HG03045 (cell line): ENCODE results near the gene BBX.
"Not testable (repeated sequence)": the region's sequence is repeated elsewhere in the genome, so short reads cannot be mapped to it uniquely, and the experiment has no call there.

ENCODE experiments used
- ATAC-seq: cut with Tn5 transposase; IDR thresholded peaks from one replicate; pipeline ENCODE4 v1.9.1; 2021; ENCODE audit warnings: mild to moderate bottlenecking, moderate library complexity; ENCODE audit not compliant: unreplicated experiment

BBX gene

DNA sequence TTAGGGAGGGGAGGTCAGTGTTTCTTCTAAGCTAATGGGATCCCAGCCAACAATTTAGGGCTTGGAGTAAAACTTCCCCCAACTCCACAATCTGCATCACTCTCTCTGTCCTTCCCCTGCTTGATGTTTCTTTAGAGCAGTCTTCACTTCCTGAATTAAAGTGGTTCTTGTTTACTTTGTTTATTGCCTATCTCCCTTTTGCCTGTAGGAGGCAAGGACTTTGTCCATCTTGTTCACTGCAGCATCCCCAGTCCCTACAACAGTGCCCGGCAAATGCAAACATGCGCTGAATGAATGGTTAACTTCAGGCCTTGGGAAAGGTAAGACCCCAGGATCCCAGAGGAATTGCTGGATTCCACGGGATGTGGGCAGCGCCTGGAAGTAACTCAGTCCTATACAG, 312.2 kb downstream of the BBX start:
- not testable (repeated sequence) for ATAC-seq

DNA sequence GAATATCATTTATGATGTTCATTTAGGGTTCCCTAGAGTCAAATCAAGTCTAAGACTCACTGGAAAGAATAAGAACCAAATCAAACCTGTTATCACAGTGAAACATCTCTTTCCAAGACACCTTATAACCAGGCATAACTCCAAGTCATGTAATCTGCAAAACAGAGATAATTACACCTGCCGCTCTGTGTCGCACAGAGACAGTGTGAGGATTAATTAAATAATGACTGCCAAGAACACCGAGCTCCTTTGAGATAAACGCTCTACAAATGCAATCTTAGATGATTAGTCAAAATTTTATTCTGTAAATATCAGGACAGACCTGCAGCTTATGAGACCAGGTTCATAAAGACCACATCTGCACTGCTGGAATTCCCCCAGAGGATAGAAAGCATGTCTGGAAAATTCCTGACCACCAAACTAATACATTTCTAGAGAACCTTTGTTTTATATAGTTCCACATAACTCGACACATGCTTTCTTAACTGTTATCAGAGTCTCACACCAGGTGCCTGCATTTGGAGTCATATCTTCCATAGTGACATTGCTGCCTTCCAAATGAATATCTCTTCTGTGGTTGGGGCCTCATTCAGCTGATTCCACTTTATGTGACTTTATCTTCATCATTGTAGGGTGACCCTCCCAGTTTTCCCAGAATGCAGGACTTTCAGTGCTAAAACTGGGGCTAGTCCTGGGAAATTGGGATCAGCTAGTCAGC, 315.3 kb downstream of the BBX start:
- ATAC-seq = no peak

DNA sequence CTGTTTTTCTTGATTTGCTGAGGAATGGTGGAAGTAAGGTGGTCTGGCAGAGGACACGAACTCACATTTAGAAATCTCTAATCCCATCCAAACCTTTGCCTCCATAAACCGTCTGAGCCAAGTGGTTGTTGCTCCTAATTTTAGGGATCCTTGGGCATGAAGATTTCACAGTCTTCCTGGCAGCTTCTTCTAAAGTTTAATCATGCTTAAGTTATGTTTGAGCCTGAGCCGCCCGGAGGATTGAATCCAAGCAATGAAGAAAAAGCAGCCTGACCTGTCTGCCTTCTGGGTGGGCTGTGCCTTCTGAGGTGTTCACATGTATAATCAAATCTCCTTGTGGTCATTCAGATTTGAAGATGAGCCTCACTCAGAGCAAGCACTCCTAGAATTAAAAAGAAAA, 319.1 kb downstream of the BBX start:
- ATAC-seq = no peak

DNA sequence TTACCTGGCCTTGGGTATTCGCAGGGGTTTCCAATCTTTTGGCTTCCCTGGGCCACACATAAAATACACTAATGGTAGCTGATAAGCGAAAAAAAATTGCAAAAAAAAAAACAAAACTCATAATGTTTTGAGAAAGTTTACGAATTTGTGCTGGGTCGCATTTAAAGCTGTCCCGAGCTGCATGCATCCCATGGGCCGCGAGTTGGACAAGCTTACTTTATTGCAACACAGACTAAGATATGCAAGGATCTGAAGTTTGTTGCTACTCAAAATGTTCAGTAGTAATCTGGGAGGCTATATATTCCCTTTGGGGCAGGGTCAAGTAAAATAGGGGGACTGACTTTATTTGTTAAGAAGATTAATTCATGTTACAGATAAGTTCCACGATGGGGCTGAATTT, 320.2 kb downstream of the BBX start:
- no peak for ATAC-seq

DNA sequence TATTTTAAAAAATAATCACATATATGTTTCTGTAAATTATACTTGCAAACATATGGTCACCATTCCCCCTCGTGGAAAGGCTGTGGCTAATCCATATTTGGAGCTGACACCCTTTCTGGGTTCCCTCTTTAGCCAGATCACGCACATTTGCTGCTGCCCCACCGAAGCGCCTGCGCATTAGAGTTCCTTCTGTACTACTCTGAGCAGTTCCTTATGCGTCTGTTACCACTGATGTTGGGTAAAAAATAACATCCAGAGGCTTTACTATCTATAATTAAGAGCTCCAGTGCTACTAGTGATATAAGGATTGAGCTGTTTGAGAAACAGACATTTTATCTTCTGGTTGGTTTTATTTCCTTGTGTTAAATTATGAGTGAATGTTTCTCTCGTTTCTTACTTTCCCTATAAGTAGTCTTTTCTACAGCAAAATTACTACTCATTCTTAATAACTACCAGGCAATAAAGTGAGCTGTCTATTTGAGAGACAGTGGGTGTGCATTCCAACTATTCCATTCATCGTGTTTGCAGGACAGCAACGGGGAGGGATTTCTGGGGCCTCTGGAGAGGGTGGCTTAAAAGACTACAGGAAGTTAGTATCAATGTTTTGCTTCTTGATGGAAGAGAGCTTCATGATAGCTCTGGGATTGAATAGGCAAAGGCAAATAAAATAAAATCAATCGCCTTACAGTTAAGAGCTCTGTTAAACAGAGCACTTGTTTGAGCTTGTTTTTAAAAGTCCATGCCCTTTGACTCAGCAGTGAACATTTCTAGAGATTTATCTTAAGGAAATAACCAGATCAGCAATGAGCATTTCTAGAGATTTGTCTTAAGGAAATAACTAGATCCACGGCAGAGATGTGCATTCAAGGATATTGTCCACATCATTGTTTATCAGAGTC, 322.9 kb downstream of the BBX start:
- no peak for ATAC-seq

DNA sequence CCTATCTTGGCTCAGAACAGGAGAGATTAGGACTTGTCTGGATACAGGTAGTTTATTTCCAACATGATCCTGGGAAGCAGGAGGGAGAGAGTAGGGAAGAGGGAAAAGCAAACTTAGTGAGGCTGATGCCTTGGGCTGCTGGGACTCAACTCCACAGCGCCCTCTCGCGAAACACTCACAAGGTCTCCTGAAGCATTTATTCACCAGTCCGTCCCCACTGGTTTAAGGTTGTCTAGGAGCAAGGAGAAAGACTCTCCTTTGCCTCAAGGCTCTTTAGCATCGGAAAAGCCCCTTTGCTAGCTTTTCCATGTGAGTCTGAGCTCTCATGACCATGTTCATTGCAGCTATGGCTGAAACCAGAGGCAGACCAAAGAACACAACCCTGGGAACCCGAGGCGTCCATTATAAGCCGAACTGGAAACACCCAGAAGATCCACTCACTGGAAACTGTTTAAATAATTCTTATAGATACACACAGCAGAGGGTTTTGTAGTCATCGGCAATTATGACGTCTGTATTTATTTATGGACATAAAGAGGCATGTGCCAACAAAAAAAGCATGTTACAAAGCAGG, 323.6 kb downstream of the BBX start:
- no peak for ATAC-seq

DNA sequence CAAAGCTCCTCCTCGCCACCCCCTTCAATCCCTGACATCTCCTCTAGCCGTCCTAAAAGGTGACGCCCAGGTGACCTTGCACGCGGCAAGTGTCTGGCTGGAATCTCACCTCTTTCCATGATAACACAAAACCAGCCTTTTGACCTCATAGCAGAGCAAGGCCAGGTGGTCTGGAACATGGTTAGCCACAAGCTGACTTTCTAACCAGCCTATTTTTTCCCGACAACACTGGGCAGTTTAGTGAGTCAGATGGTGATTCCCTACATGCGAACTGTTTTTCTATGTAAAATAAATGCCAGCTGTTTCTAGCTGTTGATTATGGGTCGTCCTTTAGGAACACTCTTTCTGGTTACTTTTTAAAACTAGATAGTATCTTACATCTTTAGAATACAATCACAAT, 325.0 kb downstream of the BBX start:
- no peak for ATAC-seq

DNA sequence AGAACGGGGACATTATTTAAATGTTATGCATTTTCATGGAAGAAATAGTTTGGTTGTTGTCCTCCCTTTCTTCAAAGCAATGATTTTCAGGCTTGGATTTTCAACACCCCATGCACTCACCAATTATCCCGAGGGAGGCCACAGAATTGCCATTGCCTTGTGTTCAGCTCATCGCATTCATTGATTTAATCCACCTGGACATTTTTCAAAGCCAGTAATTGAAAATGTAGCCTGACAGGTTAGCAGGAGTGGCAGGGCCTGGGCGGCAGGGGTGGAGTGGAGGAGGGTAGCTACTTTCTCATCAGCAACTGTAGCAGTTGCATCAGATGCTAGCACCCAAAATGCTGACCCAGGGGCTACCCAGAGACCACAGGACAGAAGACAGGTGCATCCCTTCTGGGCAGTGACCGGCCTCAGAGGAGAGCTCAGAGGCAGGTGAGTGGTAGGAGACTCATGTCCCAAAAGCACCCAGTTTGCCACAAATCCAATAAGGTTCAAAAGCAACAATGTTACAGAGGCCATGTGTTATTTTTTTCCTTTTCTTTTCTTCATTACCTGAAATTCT, 325.7 kb downstream of the BBX start:
- ATAC-seq = no peak

DNA sequence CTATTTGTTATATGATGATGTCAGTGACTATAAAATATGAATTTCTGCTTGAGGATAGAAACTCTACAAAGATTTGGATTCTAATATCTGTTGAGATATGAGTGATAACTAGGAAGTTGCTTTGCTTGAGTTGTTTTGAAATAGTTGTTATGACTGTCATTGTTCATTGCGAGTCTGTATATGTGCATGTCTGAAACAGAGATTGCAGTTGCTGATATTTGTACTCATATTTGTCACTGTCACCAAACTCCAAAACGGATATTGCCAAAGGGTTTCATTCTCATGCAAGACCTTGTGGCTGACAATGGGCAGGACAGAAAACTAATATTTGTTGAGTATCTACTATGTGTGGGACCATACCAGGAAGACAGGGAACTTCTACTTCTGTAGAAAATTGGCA, 327.9 kb downstream of the BBX start:
- no peak for ATAC-seq

DNA sequence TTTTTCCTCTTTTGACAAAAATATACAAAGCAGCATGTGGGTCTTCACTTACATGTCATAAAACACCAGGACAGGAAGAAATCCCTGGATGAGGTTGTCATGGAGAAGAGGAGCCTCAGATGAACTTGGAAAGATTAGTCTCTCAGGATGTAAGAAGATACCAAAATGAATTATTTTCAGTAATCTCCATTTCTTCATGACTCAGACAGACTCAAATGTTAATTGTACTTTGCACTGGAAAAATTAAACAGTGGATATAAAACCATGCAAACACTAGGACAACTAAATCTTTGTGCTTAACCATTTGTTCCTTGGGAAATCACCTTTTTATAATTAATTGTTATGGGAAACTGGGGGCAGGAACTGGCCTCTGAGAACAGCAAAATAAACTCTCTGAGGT, 331.1 kb downstream of the BBX start:
- no peak for ATAC-seq

DNA sequence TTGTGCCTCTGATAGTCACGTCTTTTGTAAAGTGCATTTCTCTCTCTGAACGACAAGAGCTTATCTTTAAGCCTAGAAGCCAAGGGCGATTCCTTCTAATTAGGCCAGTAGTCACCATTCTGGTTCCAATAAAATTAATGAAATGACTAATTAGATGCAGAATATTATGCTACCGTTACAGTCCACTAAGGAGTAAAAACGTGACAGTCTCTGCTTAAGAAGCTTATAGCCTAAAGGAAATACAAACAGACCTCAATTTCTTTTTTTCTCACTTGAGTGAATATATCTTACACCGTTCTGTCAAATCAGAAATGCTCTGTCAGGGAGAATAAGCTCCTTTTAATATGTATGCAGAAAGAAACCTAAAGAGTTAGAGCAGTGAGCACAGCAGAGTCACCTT, 332.0 kb downstream of the BBX start:
- no peak for ATAC-seq

DNA sequence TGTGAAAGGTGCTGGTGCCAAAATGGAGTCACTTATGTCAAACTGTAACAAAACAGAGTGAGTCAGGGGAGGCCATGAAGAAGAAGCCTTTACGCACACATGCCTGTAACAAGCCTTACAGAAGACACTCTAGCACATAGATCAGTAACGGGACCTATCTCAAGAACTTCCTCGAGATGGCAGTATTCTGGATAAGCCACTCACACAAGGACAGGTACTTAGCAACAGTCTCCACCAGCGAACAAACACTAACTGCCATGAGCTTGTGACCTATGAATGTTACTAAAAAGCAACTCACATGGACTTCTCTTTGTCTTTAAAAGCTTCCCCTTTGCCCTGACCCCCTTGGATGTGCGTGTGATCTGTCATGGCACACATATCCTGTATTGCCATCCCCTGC, 332.9 kb downstream of the BBX start:
- no peak for ATAC-seq

DNA sequence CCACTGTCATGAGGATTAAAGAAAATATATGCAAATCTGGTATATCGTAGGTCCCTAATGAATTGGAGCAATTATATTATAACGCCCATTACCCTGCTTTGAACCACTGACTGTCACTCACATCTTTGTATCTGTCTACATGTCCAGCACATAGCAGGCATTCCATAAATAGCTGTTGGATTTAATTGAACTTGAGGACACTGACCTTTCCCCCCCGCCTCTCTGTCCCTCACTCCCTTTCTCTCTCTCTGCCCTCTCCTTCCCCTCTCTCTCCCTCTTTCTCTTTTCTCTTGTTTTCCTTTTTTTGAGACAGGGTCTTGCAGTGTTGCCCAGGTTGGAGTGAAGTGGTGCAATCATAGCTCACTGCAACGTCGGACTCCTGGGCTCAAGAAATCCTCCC, 335.1 kb downstream of the BBX start:
- no peak for ATAC-seq

DNA sequence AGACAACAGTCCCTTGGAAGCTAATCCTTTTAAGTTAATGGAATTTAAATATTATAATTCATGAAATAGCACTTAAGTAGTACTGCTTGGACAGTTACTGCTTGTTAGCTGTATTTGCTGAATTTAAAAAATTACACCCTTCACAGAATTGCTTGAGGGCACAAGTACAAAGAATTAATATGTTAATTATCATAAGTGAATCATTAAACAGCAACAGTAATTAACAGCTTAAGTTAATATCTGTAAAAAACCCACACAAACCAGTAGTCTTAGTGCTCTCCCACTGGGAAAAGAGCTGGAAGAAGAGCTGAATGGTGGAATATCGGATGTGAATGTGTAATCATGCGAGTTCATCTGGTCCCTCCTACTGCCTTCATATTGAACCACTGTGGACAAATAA, 336.1 kb downstream of the BBX start:
- no peak for ATAC-seq
